Astrocyte of the cerebellum (primary cell): ENCODE data around the gene RAD9A.

Experiments
- DNase-seq: peaks from one replicate; pipeline ENCODE4 v3.0.0-alpha.2; 2011; ENCODE audit warnings: low read depth
- H3K4me3 ChIP-seq: 2 replicates; pipeline ENCODE4 v1.5.1; 2011; ENCODE audit warnings: mild to moderate bottlenecking, low read depth, low read length, moderate library complexity
- in situ Hi-C: cut with HindIII; loops from 2 replicates; pipeline ENCODE4 v1.10.0; 2017; ENCODE audit warnings: low sequenced_read_pairs
- TF ChIP-seq, protein P1 (sequence below): IDR thresholded peaks from 2 replicates; pipeline ENCODE4 v1.5.1; 2012; ENCODE audit warnings: low read length, low read depth, moderate library complexity, mild to moderate bottlenecking; ENCODE audit errors: missing control alignments

Gene RAD9A

GRCh38 chr11:67349036-67349435 is 42.8 kb upstream of the RAD9A start:
- no peak for DNase-seq
- TF ChIP-seq, protein P1, sequence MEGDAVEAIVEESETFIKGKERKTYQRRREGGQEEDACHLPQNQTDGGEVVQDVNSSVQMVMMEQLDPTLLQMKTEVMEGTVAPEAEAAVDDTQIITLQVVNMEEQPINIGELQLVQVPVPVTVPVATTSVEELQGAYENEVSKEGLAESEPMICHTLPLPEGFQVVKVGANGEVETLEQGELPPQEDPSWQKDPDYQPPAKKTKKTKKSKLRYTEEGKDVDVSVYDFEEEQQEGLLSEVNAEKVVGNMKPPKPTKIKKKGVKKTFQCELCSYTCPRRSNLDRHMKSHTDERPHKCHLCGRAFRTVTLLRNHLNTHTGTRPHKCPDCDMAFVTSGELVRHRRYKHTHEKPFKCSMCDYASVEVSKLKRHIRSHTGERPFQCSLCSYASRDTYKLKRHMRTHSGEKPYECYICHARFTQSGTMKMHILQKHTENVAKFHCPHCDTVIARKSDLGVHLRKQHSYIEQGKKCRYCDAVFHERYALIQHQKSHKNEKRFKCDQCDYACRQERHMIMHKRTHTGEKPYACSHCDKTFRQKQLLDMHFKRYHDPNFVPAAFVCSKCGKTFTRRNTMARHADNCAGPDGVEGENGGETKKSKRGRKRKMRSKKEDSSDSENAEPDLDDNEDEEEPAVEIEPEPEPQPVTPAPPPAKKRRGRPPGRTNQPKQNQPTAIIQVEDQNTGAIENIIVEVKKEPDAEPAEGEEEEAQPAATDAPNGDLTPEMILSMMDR = no peak
- no peak overlapping the region for H3K4me3 ChIP-seq
- in situ Hi-C loops = loop anchor here (5.0 kb wide), 1 partner anchor 38 kb away; no protein-coding TSS in a partner anchor

- TF ChIP-seq, protein P1 = no peak
- no peak overlapping the region for H3K4me3 ChIP-seq
- DNase-seq = no peak
- in situ Hi-C loops = loop anchor here (5.0 kb wide), 1 partner anchor 38 kb away; no protein-coding TSS in a partner anchor
Measured at GRCh38 chr11:67349457-67349856, 42.3 kb upstream of the RAD9A start.

GRCh38 chr11:67349928-67350465 is 41.8 kb upstream of the RAD9A start:
- in situ Hi-C loops = loop anchor here (5.0 kb wide), 1 partner anchor 37 kb away; no protein-coding TSS in a partner anchor
- TF ChIP-seq, protein P1 = no peak
- no peak for DNase-seq
- no peak overlapping the region for H3K4me3 ChIP-seq

DNA sequence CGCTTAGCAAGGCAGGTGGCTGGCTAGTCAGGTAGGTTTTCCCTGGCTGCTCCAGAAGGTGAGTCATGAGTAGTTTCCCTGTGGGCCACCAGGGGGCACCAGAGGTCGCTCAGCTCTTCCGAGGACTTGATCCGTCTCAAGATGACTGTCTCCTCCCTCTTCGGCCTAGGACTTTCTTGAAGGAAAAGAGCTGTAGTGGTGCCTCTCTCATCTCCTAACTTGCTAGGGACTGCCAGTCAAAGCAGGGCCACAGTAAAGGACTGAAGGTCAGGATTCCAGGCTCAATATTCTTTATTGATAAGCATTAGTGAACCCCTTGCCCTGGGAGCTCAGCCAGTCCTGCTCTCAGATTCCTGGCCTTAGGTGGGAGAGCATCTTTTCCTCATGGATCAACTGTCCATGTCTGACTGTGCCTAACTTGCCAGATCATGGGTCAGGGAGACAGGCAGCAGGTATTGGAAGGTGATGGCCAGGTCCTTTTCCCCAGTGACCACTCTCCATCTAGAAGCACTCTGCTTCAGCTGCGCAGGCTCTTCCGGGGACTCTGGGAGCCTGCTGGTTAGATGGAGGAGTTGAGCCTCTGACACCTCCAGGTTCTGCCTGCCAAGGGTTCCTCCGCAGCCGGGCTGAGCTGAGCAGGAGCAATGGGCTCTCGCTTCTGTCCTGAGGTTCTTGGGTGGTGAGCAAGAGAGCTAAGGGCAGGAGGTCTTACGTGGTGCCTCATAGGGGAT is 40.3 kb upstream of the RAD9A start:
- no peak overlapping the region for H3K4me3 ChIP-seq
- in situ Hi-C loops = no loop called here

DNA sequence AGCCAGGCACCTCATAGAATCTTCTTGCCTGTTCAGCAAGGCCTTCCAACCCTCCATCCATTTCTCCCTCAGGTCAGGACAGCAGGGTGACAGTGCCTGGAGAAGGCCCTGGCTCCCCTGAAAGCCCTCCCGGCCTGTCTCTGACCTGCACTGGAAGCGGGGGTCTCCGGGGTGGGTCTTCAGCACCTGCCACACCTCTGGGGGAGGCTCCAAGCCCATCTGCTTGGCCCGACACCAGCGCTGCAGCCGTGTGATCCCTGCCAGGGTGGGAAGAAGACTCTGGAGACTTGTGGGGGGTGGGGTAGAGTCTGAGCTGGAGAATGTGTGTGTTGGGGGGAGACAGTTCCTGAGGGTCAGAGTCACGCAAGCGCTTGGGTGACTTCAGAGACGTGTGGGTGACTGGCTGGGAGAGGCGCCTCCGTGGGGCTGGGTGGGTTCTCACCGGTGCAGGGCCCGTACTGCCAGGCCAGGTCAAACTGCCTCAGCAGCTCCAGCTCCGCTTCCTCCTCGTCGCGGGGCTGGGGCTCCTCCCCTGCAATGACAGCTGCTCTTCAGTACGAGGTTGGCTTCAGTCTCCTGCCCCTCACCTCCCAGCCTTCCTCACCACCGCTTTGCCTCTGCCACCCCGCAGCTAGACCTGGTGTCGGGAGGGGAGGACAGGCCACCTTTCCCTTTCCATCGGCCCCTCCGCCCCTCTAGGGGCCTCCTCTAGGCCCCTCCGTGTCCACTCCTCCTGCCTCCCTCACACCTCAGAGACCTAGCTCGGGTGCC is 39.1 kb upstream of the RAD9A start:
- in situ Hi-C loops = no loop called here
- DNase-seq = no peak
- TF ChIP-seq, protein P1 = no peak
- peak overlapping the region; percentile 78 for H3K4me3 ChIP-seq

More for the DNA sequence above, 40.3 kb upstream of the RAD9A start:
- TF ChIP-seq, protein P1 = peak; percentile 94
- no peak for DNase-seq

GRCh38 chr11:67353317-67354074 is 38.3 kb upstream of the RAD9A start, which contains the start of gene POLD4:
TSS of gene POLD4 (minus strand) at chr11:67353546. CDS start at chr11:67353399, 147 bp downstream.
- TF ChIP-seq, protein P1 = no peak
- in situ Hi-C loops = no loop called here
- H3K4me3 ChIP-seq = peak within 1 kb of the TSS; percentile 78
- peak; percentile 83 for DNase-seq
